Endometrium (tissue), 2 donors: ENCODE results near the gene PXDC1.

Experiments used
- FAIRE-seq: peaks from 2 replicates; lab custom pipeline; 2012; peaks lifted over from hg19 to GRCh38; lab: Jason Lieb, UNC
- donor health status: control.
- donor health status: control.

Gene PXDC1, protein sequence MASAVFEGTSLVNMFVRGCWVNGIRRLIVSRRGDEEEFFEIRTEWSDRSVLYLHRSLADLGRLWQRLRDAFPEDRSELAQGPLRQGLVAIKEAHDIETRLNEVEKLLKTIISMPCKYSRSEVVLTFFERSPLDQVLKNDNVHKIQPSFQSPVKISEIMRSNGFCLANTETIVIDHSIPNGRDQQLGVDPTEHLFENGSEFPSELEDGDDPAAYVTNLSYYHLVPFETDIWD

DNA sequence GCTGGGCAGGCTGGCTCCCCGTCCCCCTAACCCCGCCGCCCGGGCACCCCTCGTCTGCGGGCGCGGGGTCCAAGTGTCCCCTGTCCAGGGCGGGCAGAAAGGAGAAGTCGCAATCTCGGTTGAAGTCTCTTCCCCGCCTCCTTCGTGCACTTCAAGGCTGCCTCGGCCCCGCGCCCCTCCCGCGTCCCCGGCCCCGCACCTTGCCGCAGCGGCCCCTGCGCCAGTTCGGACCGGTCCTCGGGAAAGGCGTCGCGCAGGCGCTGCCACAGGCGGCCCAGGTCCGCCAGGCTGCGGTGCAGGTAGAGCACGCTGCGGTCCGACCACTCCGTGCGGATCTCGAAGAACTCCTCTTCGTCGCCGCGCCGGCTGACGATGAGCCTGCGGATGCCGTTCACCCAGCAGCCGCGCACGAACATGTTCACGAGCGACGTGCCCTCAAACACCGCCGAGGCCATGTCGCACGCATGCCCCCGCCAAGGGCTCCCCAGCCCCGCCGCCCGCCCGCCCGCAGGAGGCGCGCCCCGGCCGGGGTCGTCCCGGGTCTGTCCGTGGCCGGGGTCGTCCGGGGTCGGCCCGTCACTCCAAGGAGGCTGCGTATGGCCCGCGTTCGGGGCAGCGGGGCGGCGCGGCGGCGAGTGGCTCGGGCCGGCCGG, at the start of gene PXDC1:
PXDC1 (minus strand) TSS at position 637 of the 653 bp plus-strand sequence; CDS start at position 455, 182 bp downstream.
- FAIRE-seq = no peak

DNA sequence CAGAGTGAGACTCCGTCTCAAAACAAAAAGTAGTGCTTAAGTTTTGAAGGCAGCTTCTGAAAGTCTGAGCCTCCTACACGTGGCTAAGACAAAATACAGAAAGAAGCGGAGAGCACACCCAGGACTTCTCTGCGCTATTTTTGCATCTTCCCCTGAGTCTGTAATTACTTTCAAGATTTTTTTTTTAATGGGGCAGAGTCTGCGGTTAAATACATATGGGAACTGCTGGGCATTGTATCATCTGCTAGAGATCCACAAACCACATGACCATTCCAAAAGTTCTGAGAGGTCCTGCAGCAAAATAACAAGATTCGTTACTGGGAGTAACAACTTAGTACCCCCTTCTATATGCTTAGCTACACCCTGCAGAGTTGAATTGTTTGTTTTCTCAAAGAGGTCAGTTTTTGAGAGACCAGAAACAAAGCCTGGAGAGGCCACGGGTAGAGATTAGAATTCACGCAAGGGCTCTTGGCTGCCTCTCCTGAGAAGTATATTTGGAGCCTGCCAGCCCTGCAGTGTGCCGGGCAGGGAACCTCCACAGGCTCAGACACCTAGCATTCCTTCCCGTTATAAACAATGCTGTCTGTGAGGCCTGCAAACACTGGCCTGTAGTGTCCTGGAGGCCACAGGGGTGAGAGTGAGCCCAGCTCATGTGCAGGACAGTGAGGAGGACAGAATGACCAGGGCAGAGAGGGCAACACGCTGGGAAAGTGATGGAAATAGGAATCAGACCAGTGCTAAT, 49.5 kb upstream of the PXDC1 start:
- no peak for FAIRE-seq

DNA sequence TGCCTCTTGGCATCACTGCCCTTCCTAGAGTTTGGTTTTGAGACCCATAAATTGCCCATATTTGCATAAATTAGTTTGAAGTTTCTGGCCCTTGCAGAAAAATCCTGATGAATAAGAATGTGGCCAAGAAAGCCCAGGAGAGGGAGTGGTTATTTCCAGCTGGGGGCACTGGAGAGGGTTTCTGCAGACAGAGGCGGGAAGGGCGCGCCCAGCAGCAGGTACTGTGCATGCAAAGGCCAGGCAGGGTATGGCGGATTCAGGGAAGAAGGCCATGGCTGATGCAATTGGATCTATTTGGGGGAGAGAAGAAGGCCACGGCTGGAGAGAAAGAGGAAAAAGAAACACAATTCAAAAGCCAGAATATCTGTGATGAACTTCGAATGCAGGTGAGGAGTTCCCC, 48.2 kb upstream of the PXDC1 start:
- no peak for FAIRE-seq

DNA sequence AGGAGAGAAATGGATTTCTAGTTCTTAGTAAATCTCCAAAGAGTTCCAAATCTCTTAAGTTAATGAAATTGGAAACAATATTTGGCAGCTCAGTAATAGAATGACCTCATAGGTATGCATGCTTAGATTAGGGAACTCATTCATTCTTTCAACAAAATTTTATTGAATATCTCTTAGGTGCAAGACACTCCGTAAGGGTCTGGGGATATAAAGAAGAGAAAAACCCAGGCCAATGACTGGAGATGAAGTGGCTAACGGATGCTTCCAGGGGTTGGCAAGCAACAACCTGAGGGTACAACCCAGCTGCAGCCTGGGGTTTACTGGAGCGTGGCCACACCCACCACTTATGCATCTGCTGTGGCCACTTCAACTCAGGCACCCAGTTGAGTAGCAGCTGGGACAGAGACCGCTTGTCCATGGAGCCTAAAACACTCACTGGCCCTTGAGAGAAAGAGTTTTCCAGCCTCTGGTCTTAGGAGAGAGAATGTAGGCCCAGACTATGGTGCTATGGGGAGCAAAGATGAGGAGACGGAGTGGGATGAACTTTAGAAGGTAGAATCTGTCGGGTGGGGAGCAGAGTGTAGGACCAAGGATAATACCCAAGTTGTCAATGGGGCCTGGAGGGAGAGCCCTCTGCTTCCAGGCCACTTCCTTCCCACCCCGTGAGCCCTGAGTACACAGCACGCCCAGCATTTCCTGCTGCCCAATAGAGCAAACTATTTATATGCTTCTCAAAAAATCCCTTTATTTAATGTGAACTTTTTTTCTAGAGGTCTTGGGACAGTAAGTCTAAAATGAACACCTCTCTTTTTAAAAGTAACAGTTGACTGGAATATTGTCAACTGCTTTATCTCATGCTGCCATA, 46.8 kb upstream of the PXDC1 start:
- FAIRE-seq = no peak

DNA sequence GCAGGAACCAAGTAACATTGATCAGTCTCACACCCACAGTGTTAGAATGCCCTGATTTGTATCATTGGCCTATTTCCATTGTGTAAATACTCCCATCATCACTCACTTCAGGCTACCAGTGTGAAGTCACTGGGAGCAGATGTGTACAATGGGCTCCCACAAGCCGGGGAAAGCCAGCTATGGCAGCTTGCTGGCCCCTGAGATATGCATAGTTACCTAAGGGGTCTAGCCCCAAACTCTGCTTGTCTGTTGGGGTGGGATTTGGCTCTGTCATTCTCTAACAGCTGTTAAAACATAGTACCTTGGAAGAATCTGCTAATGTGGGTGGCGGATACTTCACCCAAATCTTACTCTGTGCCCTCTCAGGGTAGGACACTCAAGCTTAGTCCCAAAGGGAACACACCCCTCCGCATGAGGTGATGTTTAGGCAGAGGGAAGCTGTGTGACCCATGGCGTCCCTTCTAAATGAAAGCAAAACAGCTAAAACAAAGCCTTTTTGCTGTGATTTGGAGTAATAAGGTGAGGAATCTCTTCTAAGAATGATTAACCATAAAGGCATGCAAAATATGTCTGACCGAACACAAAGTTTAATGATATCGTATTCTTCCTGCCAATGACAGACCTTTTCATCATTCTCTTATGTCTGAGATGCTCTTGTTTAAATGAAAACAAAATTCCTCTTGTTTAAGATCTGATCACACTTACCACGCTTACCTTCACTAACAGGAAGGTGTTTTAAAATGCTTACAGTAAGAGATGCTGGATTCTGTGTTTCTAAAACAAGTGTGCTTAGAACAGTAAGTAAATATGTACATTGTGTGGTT, 45.9 kb upstream of the PXDC1 start:
- no peak for FAIRE-seq

DNA sequence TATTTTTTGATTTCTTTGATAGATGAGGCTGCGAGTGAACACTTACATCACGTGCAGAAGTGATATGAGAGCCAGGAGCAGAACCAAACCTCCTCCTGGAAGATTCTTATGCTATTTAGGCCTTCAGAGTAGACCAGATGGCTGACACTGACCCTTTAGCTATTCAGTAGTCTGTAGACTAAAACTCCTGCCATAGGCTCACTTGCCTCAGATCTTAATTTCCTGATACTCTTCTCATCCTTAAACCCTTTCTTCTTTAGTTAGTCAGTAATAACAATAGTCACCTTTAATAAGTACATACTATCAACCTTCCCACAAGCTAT, 45.2 kb upstream of the PXDC1 start:
- FAIRE-seq = no peak

DNA sequence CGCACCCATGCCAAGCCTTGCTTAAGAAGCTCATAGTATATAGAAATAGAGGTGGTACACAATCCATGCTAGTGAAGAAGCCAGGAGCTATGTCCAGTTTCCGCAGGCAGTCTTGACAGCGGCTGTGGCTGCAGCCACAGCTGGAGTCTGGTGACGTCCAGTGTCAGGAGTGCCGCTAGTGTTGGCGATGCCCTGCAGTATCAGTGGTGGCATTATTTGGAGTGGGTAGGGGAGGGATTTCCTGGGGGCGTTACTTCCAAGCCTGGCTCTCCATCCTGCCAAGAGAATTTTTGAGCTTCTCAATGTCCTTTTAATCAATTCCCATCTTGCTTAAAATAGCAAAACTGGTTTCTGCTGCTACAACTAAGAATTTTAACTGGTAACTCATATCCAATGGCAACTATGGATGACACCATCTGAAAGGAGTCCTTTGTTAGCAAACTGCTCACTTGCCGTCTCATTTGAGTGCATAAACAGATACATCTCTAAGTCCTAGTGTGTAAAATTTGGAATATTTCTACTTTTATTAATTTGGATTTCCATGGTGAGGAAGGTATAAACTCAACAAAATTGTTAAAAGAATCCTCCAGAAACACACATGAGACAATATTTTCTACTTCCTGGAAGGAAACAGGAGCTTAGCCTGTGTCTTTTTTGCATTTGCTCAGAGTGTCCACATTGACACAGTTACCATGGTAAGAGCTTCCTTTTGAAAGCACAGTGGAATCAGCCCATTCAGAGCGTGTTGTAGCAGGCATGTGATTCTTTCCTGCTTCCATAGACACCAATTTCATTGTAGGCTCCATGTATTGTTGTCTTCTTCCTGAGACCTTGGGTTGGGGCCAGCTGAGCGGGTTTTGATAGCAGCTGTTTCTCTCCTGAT, 44.6 kb upstream of the PXDC1 start:
- FAIRE-seq = no peak

DNA sequence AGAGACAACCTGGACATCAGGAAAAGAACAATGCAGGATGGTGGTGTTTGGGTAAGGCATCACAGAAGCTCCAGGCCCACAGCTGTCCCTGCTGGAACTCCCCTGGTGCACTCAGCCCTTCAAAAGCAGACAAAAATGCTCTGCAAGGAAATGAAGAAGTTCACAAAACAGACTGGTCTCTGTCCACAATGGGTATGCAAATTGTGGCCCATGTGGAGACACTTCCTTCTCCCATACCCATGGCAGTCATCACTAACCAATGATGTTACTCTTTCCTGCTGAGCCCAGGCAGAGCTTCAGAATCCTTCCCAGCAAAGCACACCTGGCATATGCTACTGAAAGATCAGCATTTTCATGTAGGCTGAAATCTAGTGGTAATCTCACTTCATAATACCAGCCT, 42.6 kb upstream of the PXDC1 start:
- FAIRE-seq = no peak

DNA sequence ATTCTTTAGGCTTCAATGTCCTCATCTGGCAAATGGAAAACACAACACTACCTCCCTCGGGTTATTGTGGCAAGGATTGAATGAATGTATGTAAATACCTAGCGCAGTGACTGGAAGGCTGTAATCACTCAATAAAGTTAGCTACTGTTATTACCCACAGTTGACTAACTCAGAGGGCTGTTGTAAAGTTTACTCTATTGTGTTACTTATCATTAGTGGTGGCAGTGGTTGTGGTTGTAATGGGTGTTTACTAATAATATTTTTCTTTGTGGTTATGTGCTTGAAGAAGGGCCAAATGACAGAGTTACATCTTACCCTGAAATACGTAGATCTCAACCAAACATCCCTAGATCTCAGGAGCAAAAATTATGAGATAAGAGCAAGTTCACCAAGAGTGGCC, 42.0 kb upstream of the PXDC1 start:
- FAIRE-seq = no peak

DNA sequence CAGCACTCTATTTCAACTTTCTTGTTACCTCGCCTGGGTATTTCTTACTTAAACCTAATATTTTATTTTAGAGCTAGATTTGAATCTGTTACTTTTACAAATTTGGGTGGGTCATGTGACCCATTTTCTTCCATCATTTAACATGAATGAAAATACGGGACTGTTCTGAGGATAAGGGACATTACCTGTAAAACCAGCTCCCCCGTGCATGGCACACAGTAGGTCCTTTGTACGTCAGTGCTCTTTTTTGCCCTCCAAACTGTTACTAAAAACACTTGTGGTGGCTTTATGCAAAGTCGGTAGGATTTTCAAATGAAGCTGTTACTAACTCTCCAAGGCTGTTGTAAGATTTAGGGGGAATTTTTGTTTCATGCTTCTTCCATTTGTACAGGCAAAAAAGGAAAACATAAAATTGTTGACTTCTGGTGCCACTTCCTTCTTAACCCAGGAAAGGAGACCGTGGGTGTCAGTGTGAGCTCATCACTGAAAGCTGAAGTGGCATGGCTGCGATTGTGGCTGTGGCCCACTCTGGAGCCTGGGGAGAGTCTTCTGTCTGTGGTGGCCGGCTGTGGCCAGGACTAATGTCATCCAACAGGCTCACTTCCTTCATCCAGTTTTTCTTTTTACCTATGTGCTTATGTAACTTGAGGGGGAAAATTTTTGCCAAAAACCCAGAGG, 40.2 kb upstream of the PXDC1 start:
- no peak for FAIRE-seq

DNA sequence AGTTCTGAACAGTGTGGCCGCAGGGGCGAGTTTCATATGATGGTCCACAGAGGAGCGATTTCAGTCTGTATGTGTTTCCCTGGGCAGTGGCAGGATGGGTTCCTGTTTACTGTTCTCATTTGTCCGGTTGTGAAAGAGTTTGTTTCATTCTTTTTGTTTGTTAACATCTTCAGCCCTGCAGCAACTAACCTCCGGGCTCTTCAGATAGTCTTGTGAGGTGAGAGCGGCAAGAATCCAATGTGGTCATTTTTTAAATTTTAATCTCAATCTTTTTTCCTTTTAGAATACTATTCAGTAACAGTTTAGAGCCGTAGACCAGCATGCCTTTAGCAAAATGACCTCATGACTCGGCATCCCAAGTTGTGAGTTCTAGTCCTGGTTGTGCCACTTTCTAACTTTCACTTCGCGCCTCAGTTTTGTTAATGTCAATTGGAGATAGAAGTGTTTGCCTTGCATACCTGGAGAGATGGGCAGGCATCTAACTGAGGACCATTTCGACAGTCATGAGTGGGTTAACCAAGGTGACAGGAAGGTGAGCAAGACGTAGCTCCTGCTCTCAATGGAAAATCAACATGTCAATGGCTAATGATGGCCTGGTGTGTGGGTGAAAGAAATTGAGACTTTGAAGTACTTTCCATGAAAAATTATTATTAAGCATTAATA, 38.5 kb upstream of the PXDC1 start:
- no peak for FAIRE-seq

DNA sequence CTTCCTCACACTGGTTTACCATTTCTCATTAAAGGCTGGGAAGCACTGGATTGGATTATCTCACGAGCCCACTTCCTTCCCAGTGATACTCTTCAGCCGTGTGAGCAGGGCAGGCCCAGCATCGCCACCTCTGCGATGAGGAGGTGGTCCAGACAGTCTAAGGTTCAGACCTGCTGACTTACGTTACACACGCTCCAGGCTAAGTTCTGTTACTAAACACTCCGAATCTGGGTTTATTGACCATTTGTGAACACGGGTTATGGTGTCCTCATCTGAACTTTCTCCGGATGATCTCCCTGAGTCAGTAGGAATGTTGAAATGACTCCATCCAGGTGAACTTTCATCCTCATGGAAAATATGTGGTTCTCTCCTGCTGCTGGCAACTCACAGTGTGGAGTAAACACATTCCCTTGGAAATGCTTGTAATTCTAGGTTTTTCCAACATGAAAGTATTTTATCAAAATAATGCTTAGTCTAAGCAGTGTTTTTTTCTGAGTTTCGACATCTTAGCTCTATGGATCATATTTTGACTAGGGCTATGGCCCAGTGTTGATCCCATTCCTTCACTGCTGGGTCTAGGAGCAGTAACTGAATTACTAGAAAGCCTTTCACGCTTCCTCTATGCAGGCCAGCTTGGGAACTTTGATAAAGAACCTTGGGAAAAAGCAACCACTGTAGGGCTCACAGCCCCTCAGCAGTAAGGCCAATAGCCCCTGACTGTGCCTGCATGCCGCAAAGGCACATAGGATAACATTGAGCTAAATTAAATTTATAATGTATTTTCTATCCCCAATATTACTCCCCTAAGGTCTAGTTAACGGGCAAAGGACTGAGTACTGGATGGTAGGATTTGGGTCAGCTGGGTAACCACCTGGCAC, 37.7 kb upstream of the PXDC1 start:
- FAIRE-seq = no peak

DNA sequence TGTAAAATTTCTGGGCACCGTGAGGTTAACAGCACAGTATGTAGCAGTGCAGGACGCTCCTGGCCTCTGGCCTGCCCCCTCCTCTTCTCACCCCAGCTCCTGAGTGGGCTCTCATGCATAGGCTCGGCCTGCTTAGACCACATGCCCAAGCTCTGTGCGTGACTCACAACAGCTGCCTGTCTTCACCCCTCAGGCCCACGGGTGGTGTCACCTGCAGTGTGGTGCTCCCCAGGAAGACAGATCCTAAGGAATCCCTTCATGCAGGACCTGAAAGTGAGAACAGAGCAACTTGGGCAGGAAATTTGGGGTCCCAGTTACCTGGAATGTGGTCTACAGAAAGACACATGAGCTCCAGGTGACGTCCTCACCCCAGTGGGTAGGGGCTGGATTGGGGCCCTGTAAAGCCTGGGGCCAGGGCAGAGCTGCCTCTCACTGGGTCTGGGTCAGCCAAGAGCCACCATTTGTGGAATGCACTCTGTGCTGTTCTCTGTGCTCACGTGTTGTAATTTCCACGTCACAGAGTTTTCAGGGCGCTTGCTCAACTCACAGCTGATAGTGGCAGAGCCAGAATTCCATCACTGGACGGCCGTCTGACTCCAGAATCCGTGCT, 37.0 kb upstream of the PXDC1 start:
- no peak for FAIRE-seq

DNA sequence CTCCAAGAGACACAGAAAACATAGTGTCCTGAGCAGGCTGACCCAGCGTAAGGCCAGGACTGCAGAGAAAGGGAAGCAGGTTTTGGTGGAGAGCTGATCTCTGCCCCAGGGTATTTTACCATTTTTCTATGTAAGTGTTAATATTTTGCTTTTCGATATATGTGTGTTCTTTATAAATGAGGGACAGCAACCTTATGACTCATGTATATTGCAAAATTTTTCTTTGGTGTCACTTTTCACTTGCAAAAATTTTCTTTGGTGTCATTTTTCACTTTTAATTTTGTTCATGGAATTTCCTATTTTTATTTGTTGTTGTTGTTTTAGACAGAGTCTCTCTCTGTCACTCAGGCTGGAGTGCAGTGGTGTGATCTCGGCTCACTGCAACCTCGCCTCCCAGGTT, 34.6 kb upstream of the PXDC1 start:
- FAIRE-seq = no peak

DNA sequence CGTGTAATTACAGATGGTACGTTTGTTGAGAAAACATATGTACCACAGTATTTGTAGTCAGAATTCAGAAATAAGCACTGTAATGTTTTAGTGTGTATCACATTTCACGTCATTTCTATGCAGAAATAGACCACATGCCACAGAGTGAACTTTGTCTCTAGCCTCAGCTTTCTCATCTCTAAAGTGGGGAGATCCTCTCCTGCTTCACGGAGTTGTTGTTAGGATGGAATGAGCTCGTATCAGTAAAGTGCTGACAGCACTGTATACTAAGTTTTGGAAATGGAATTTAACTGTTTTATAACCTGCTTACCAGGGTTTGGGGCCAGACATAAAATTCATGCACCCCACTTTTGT, 34.2 kb upstream of the PXDC1 start:
- no peak for FAIRE-seq

DNA sequence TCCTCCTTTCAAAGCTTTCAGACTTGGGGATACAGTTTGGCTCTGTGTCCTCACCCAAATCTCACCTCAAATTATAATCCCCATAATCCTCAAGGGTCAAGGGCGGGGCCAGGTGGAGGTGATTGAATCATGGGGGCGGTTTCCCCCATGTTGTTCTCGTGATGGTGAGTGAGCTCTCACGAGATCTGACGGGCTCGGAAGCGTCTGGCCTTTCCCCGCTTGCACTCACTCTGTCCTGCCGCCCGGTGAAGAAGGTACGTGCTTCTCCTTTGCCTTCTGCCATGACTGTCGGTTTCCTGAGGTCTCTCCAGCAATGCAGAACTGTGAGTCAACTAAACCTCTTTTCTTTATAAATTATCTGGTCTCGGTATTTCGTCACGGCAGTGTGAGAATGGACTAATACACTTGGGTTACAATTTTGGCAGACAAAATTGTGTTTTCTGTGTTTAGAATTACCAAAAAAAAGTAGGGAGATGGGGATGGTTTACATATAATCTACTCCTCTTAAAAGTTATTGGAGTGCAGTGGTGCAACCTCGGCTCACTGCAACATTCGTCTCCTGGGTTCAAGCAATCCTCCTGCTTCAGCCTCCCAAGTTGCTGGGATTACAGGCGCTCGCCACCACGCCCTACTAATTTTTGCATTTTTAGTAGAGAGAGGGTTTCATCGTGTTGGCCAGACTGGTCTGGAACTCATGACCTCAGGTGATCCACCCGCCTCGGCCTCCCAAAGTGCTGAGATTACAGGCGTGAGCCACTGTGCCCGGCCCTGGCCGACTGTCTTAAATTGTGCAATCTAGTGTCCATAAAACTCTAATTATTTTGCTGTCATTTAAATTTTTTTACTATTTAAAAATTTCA, 33.6 kb upstream of the PXDC1 start:
- FAIRE-seq = no peak

DNA sequence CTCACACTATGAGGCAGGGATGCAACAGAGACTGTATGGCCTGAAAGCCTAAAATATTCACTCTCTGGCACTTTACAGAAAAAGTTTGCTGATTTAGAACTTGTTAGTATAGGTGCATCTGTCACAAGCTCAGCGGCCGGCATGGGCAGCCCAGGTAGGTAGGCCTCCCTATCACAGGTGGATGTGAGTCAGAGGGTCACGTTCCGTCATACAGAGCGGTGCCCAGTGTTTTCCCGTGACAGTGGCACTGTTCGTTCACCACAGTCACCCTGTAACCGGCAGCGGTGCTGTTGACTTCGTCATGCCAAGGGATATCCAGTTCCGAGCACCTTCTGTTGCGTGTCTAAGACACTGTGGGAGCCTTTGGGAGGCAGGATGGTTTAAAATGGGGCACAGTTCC, 32.9 kb upstream of the PXDC1 start:
- no peak for FAIRE-seq
